GM12874 (cell line): ENCODE results near the gene AKT2.
A peak's percentile ranks its signal among the peaks of the same experiment; 100 is the strongest.

Experiments
- CTCF ChIP-seq: IDR thresholded peaks from 2 replicates; pipeline ENCODE4 v1.5.1; 2011; ENCODE audit warnings: low read depth, mild to moderate bottlenecking, control low read depth, low read length, moderate library complexity; ENCODE audit not compliant: insufficient read depth

The AKT2 gene

GRCh38 chr19:40236026-40236355 is 49.2 kb downstream of the AKT2 start:
- no peak for TF ChIP-seq CTCF

- TF ChIP-seq CTCF, result peak; percentile 26; the same call in 1 of the 2 replicates
Observed at GRCh38 chr19:40235238-40236025, 49.7 kb downstream of the AKT2 start.

- TF ChIP-seq CTCF, result no peak
Observed at GRCh38 chr19:40234429-40235237, 50.5 kb downstream of the AKT2 start.

- no peak for TF ChIP-seq CTCF
Observed at GRCh38 chr19:40233811-40234389, 51.2 kb downstream of the AKT2 start.

- no peak for TF ChIP-seq CTCF
Observed at GRCh38 chr19:40232949-40233810, 52.0 kb downstream of the AKT2 start.

GRCh38 chr19:40232479-40232878 is 52.7 kb downstream of the AKT2 start:
- TF ChIP-seq CTCF, result no peak
